GM18861 (cell line): ENCODE measurements around the gene OR4M2.
A peak's percentile ranks its signal among the peaks of the same experiment; 100 is the strongest.
"Not testable (repeated sequence)": the region's sequence is repeated elsewhere in the genome, so short reads cannot be mapped to it uniquely, and the experiment has no call there.

ENCODE experiments used
- ATAC-seq: cut with Tn5 transposase; IDR thresholded peaks from one replicate; pipeline ENCODE4 v1.9.1; 2021; ENCODE audit not compliant: unreplicated experiment

The OR4M2 gene

GRCh38 chr15:22080227-22080626, at the start of gene OR4M2:
Gene OR4M2, plus strand, starts transcription at chr15:22080527. Its CDS starts 98 bp downstream, at chr15:22080625.
- not testable (repeated sequence) for ATAC-seq

- not testable (repeated sequence) for ATAC-seq
These were observed 11.1 kb upstream of the OR4M2 start for GRCh38 chr15:22069267-22069666.

- ATAC-seq = not testable (repeated sequence)
These were observed 1.1 kb downstream of the OR4M2 start for GRCh38 chr15:22081386-22081785.

- ATAC-seq = not testable (repeated sequence)
These were observed 18.4 kb downstream of the OR4M2 start for GRCh38 chr15:22098616-22099253.

GRCh38 chr15:22099289-22099891, 19.1 kb downstream of the OR4M2 start:
- ATAC-seq = peak; percentile 75

- ATAC-seq = not testable (repeated sequence)
These were observed 41.7 kb downstream of the OR4M2 start for GRCh38 chr15:22122033-22122432.
